ENCODE results near the gene SERPINA6.

SERPINA6 gene

GRCh38 chr14:94334872-94335271 is 11.7 kb upstream of the SERPINA6 start:
- no peak overlapping the region for H3K4me3 ChIP-seq (ENCODE audit: low read depth, low read length)
- no peak for TF ChIP-seq CTCF (IDR thresholded peaks at IDR 0.05; ENCODE audit: borderline replicate concordance, insufficient read depth, low read depth, low read length)

GRCh38 chr14:94332587-94332986 is 9.5 kb upstream of the SERPINA6 start:
- no peak overlapping the region for H3K4me3 ChIP-seq (ENCODE audit: low read depth, low read length)
- TF ChIP-seq CTCF (IDR thresholded peaks at IDR 0.05; ENCODE audit: borderline replicate concordance, insufficient read depth, low read depth, low read length) = no peak

GRCh38 chr14:94332063-94332583 is 9.0 kb upstream of the SERPINA6 start:
- no peak for TF ChIP-seq CTCF (IDR thresholded peaks at IDR 0.05; ENCODE audit: borderline replicate concordance, insufficient read depth, low read depth, low read length)
- H3K4me3 ChIP-seq (ENCODE audit: low read depth, low read length) = no peak overlapping the region

- H3K4me3 ChIP-seq (ENCODE audit: low read depth, low read length) = no peak overlapping the region
- no peak for TF ChIP-seq CTCF (IDR thresholded peaks at IDR 0.05; ENCODE audit: borderline replicate concordance, insufficient read depth, low read depth, low read length)
Observed at GRCh38 chr14:94331462-94331861, 8.3 kb upstream of the SERPINA6 start.

GRCh38 chr14:94330857-94331256 is 7.7 kb upstream of the SERPINA6 start:
- TF ChIP-seq CTCF (IDR thresholded peaks at IDR 0.05; ENCODE audit: borderline replicate concordance, insufficient read depth, low read depth, low read length) = no peak
- H3K4me3 ChIP-seq (ENCODE audit: low read depth, low read length) = no peak overlapping the region

- no peak overlapping the region for H3K4me3 ChIP-seq (ENCODE audit: low read depth, low read length)
- no peak for TF ChIP-seq CTCF (IDR thresholded peaks at IDR 0.05; ENCODE audit: borderline replicate concordance, insufficient read depth, low read depth, low read length)
Observed at GRCh38 chr14:94330432-94330831, 7.3 kb upstream of the SERPINA6 start.

GRCh38 chr14:94329857-94330256 is 6.7 kb upstream of the SERPINA6 start:
- no peak for TF ChIP-seq CTCF (IDR thresholded peaks at IDR 0.05; ENCODE audit: borderline replicate concordance, insufficient read depth, low read depth, low read length)
- no peak overlapping the region for H3K4me3 ChIP-seq (ENCODE audit: low read depth, low read length)
